Astrocyte (in vitro differentiated cells and primary cell): Measurements from ENCODE around the gene ENTPD2. TPM values are rescaled to one million over a fixed set of nuclear protein-coding genes. Genes with fewer than 3 reads are reported as not detected.

ENCODE experiments used
- DNase-seq: peaks from one replicate; pipeline ENCODE4 v3.0.0-alpha.2; 2010; ENCODE audit warnings: low read depth
- FAIRE-seq: peaks from 2 replicates; lab custom pipeline; 2011; peaks lifted over from hg19 to GRCh38; lab: Jason Lieb, UNC
- H2AFZ ChIP-seq: 2 replicates; pipeline ENCODE4 v1.6.0; 2012; ENCODE audit warnings: low read depth, low read length, inconsistent platforms
- H3K27ac ChIP-seq: 2 replicates; pipeline ENCODE4 v1.5.1; 2011; ENCODE audit warnings: low read depth, low read length, inconsistent platforms
- H3K27me3 ChIP-seq: 2 replicates; pipeline ENCODE4 v1.6.0; 2011; ENCODE audit warnings: low read length, inconsistent platforms; ENCODE audit not compliant: insufficient read depth
- H3K36me3 ChIP-seq: 2 replicates; pipeline ENCODE4 v1.5.1; 2011; ENCODE audit warnings: low read length, inconsistent platforms; ENCODE audit not compliant: insufficient read depth
- H3K4me1 ChIP-seq: 2 replicates; pipeline ENCODE4 v1.5.1; 2011; ENCODE audit warnings: low read length, inconsistent platforms; ENCODE audit not compliant: insufficient read depth
- H3K4me2 ChIP-seq: 2 replicates; pipeline ENCODE4 v1.6.0; 2012; ENCODE audit warnings: low read length, inconsistent platforms
- H3K4me3 ChIP-seq: 2 replicates; pipeline ENCODE4 v1.5.1; 2011; ENCODE audit warnings: low read depth, mild to moderate bottlenecking, low read length, inconsistent platforms; ENCODE audit not compliant: insufficient read depth
- H3K79me2 ChIP-seq: 2 replicates; pipeline ENCODE4 v1.6.0; 2012; ENCODE audit warnings: mild to moderate bottlenecking, low read length, inconsistent platforms; ENCODE audit not compliant: insufficient read depth
- H3K9ac ChIP-seq: 2 replicates; pipeline ENCODE4 v1.6.0; 2012; ENCODE audit warnings: mild to moderate bottlenecking, low read length, inconsistent platforms
- H3K9me3 ChIP-seq: 2 replicates; pipeline ENCODE4 v1.5.1; 2012; ENCODE audit warnings: low read depth, mild to moderate bottlenecking, low read length, inconsistent platforms; ENCODE audit not compliant: insufficient read depth
- H4K20me1 ChIP-seq: 2 replicates; pipeline ENCODE4 v1.6.0; 2012; ENCODE audit warnings: low read length, inconsistent platforms; ENCODE audit not compliant: insufficient read depth
- H3K27ac Mint-ChIP-seq: one replicate; pipeline ENCODE4 v1.8.0; 2021; ENCODE audit warnings: mild to moderate bottlenecking, mixed read lengths; ENCODE audit not compliant: unreplicated experiment
- H3K27me3 Mint-ChIP-seq: one replicate; pipeline ENCODE4 v1.8.0; 2021; ENCODE audit warnings: low read depth, mixed read lengths; ENCODE audit not compliant: unreplicated experiment
- H3K36me3 Mint-ChIP-seq: one replicate; pipeline ENCODE4 v1.8.0; 2021; ENCODE audit warnings: low read depth, mixed read lengths; ENCODE audit not compliant: unreplicated experiment
- H3K4me1 Mint-ChIP-seq: one replicate; pipeline ENCODE4 v1.8.0; 2021; ENCODE audit warnings: low read depth, mixed read lengths; ENCODE audit not compliant: unreplicated experiment
- H3K4me3 Mint-ChIP-seq: one replicate; pipeline ENCODE4 v1.8.0; 2021; ENCODE audit warnings: mild to moderate bottlenecking, moderate library complexity, mixed read lengths; ENCODE audit not compliant: unreplicated experiment
- H3K9me3 Mint-ChIP-seq: one replicate; pipeline ENCODE4 v1.8.0; 2021; ENCODE audit warnings: mild to moderate bottlenecking, mixed read lengths; ENCODE audit not compliant: unreplicated experiment
- CTCF ChIP-seq: IDR thresholded peaks from 2 replicates; pipeline ENCODE4 v1.5.1; 2011; ENCODE audit warnings: low read depth, mild to moderate bottlenecking, inconsistent platforms, low read length, moderate library complexity; ENCODE audit not compliant: insufficient read depth
- EZH2 ChIP-seq: IDR thresholded peaks from 2 replicates; pipeline ENCODE4 v1.6.1; 2012; ENCODE audit warnings: mild to moderate bottlenecking, low read length, inconsistent platforms; ENCODE audit not compliant: insufficient read depth
- total RNA-seq: library from RNA; stranded (reverse); gene quantifications from 2 replicates; pipeline ENCODE4 v1.2.1, GENCODE V29; 2021

Gene ENTPD2
- total RNA-seq, 1 donor from 2014 or later, result 0.14 TPM

GRCh38 chr9:137023157-137023556 lies 30.7 kb downstream of the ENTPD2 start:
- Histone ChIP-seq H3K79me2 (no peaks in the 10 kb centered on the region), H3K27ac (no peak overlapping the region), H3K27me3 (no peaks in the 10 kb centered on the region), H3K4me3 (no peak overlapping the region), H3K36me3 (no peaks in the 10 kb centered on the region), H3K9ac (no peak overlapping the region), H4K20me1 (peaks cover 23% of the 10 kb centered on the region), H2AFZ (no peak overlapping the region), H3K9me3 (no peaks in the 10 kb centered on the region), H3K4me2 (no peak overlapping the region), H3K4me1 (peaks cover 5% of the 10 kb centered on the region)
- Mint-ChIP-seq H3K27me3 (peaks cover 6% of the 10 kb centered on the region), H3K36me3 (peaks cover 2% of the 10 kb centered on the region), H3K27ac (no peak overlapping the region), H3K4me1 (no peaks in the 10 kb centered on the region), H3K9me3 (no peaks in the 10 kb centered on the region), H3K4me3 (no peak overlapping the region)
- FAIRE-seq (no peak), DNase-seq (no peak)
- TF ChIP-seq EZH2 (no peak), CTCF (no peak)

- Histone ChIP-seq H3K4me1 (peaks cover 5% of the 10 kb centered on the region), H3K9me3 (no peaks in the 10 kb centered on the region), H3K27me3 (no peaks in the 10 kb centered on the region), H3K36me3 (no peaks in the 10 kb centered on the region), H3K79me2 (no peaks in the 10 kb centered on the region), H4K20me1 (peaks cover 23% of the 10 kb centered on the region), H3K27ac (no peak overlapping the region), H2AFZ (no peak overlapping the region), H3K4me2 (no peak overlapping the region), H3K4me3 (no peak overlapping the region), H3K9ac (no peak overlapping the region)
- H3K4me3 Mint-ChIP-seq, result no peak overlapping the region
- no peaks in the 10 kb centered on the region for H3K9me3 Mint-ChIP-seq
- no peak for TF ChIP-seq CTCF
- no peak for TF ChIP-seq EZH2
- H3K4me1 Mint-ChIP-seq, result no peaks in the 10 kb centered on the region
- peaks cover 6% of the 10 kb centered on the region for H3K27me3 Mint-ChIP-seq
- FAIRE-seq, result no peak
- peaks cover 2% of the 10 kb centered on the region for H3K36me3 Mint-ChIP-seq
- no peak overlapping the region for H3K27ac Mint-ChIP-seq
- DNase-seq, result no peak
These were observed 31.2 kb downstream of the ENTPD2 start for GRCh38 chr9:137022662-137023008.

- Mint-ChIP-seq H3K27me3 (peaks cover 3% of the 10 kb centered on the region), H3K27ac (no peak overlapping the region), H3K4me3 (no peak overlapping the region), H3K4me1 (no peaks in the 10 kb centered on the region), H3K9me3 (no peaks in the 10 kb centered on the region), H3K36me3 (peaks cover 2% of the 10 kb centered on the region)
- H3K9ac ChIP-seq, result no peak overlapping the region
- no peak for TF ChIP-seq EZH2
- no peak for TF ChIP-seq CTCF
- H2AFZ ChIP-seq, result no peak overlapping the region
- H3K9me3 ChIP-seq, result no peaks in the 10 kb centered on the region
- no peaks in the 10 kb centered on the region for H3K36me3 ChIP-seq
- H4K20me1 ChIP-seq, result peaks cover 19% of the 10 kb centered on the region
- no peak overlapping the region for H3K4me3 ChIP-seq
- H3K4me1 ChIP-seq, result peaks cover under 1% of the 10 kb centered on the region
- H3K27me3 ChIP-seq, result no peaks in the 10 kb centered on the region
- DNase-seq, result no peak
- H3K79me2 ChIP-seq, result no peaks in the 10 kb centered on the region
- no peak overlapping the region for H3K27ac ChIP-seq
- FAIRE-seq, result no peak
- H3K4me2 ChIP-seq, result no peak overlapping the region
These were observed 31.7 kb downstream of the ENTPD2 start for GRCh38 chr9:137021979-137022661.
